ENCODE results near the gene LENG8.

- TF ChIP-seq EZH2phosphoT487 (IDR thresholded peaks at IDR 0.05; ENCODE audit: borderline replicate concordance) (no peak), ZNF274 (IDR thresholded peaks at IDR 0.05; ENCODE audit: low read depth, low read length) (no peak), ATF3 (IDR thresholded peaks at IDR 0.05) (no peak), CTCF (IDR thresholded peaks at IDR 0.05 in 2 of 3, conservative IDR thresholded peaks at IDR 0.05 in 1 of 3; ENCODE audit: borderline replicate concordance in 1 of 3, insufficient read depth in 1 of 3, low read depth in 2 of 3, low read length in 2 of 3) (no peak), ZFX (IDR thresholded peaks at IDR 0.05) (no peak), YY1 (IDR thresholded peaks at IDR 0.05; ENCODE audit: extremely low read depth, insufficient replicate concordance, low read depth, low read length) (no peak), SP1 (IDR thresholded peaks at IDR 0.05; ENCODE audit: low read depth) (no peak), POLR2AphosphoS5 (IDR thresholded peaks at IDR 0.05; ENCODE audit: low read depth, low read length) (no peak), SIN3A (IDR thresholded peaks at IDR 0.05; ENCODE audit: low read depth) (no peak), EGR1 (IDR thresholded peaks at IDR 0.05; ENCODE audit: low read depth) (no peak), POLR2A (IDR thresholded peaks at IDR 0.05; ENCODE audit: borderline replicate concordance, extremely low read depth, insufficient read depth, insufficient read length) (no peak), JUND (IDR thresholded peaks at IDR 0.05) (no peak), ZBTB33 (IDR thresholded peaks at IDR 0.05; ENCODE audit: extremely low read depth, insufficient replicate concordance, low read length) (no peak)
These were observed 41.2 kb upstream of the LENG8 start for GRCh38 chr19:54407780-54408179.

Data from HCT116 (cell line).